Measurements from ENCODE around the gene BRI3.

GRCh38 chr7:98334081-98334480 is 52.6 kb downstream of the BRI3 start:
- TF ChIP-seq EZH2 (IDR thresholded peaks at IDR 0.05; ENCODE audit: borderline replicate concordance, low read depth, low read length, severe bottlenecking) (no peak), CTCF (IDR thresholded peaks at IDR 0.05; ENCODE audit: borderline replicate concordance, extremely low read depth, low read length, poor library complexity, severe bottlenecking) (no peak)
